HUDEP-2 (cell line): ENCODE data around the gene HOXC5.

Source experiments
- DNase-seq, 76 experiments: peaks; one replicate each; lab custom pipeline; 2025; ENCODE audit not compliant: unreplicated experiment in 76 of 76; lab: John Stamatoyannopoulos, UW

Gene HOXC5

GRCh38 chr12:54006559-54007220 is 26.2 kb upstream of the HOXC5 start:
- DNase-seq, result no peak

- no peak for DNase-seq
These were observed 25.2 kb upstream of the HOXC5 start for GRCh38 chr12:54007538-54008259.

GRCh38 chr12:54008260-54008552 is 24.6 kb upstream of the HOXC5 start:
- no peak for DNase-seq

- no peak for DNase-seq
These were observed 23.4 kb upstream of the HOXC5 start for GRCh38 chr12:54009171-54010052.

- DNase-seq, result no peak
These were observed 22.5 kb upstream of the HOXC5 start for GRCh38 chr12:54010053-54010971.

- no peak for DNase-seq
These were observed 21.7 kb upstream of the HOXC5 start for GRCh38 chr12:54010972-54011664.

GRCh38 chr12:54011665-54012532 is 21.0 kb upstream of the HOXC5 start:
- no peak for DNase-seq

- DNase-seq, result no peak
These were observed 20.0 kb upstream of the HOXC5 start for GRCh38 chr12:54012631-54013409.

- DNase-seq, result no peak
These were observed 18.4 kb upstream of the HOXC5 start for GRCh38 chr12:54014377-54015017.

- DNase-seq, result no peak
These were observed 17.6 kb upstream of the HOXC5 start for GRCh38 chr12:54015018-54015931.

GRCh38 chr12:54016051-54016450 is 16.8 kb upstream of the HOXC5 start:
- no peak for DNase-seq

GRCh38 chr12:54016478-54016964 is 16.3 kb upstream of the HOXC5 start:
- no peak for DNase-seq

- DNase-seq, result no peak
These were observed 15.6 kb upstream of the HOXC5 start for GRCh38 chr12:54017027-54017788.

- peak in 25 of 76 experiments; percentile 6 to 50 (median 22) for DNase-seq
These were observed 14.9 kb upstream of the HOXC5 start for GRCh38 chr12:54017878-54018467.

- DNase-seq, result no peak
These were observed 14.3 kb upstream of the HOXC5 start for GRCh38 chr12:54018468-54018984.
